GM21515 (cell line): Measurements from ENCODE around the gene CMTM5.
"Not testable (repeated sequence)": the region's sequence is repeated elsewhere in the genome, so short reads cannot be mapped to it uniquely, and the experiment has no call there.

ENCODE experiments used
- ATAC-seq: cut with Tn5 transposase; IDR thresholded peaks from one replicate; pipeline ENCODE4 v1.9.1; 2021; ENCODE audit not compliant: unreplicated experiment

Gene CMTM5

DNA sequence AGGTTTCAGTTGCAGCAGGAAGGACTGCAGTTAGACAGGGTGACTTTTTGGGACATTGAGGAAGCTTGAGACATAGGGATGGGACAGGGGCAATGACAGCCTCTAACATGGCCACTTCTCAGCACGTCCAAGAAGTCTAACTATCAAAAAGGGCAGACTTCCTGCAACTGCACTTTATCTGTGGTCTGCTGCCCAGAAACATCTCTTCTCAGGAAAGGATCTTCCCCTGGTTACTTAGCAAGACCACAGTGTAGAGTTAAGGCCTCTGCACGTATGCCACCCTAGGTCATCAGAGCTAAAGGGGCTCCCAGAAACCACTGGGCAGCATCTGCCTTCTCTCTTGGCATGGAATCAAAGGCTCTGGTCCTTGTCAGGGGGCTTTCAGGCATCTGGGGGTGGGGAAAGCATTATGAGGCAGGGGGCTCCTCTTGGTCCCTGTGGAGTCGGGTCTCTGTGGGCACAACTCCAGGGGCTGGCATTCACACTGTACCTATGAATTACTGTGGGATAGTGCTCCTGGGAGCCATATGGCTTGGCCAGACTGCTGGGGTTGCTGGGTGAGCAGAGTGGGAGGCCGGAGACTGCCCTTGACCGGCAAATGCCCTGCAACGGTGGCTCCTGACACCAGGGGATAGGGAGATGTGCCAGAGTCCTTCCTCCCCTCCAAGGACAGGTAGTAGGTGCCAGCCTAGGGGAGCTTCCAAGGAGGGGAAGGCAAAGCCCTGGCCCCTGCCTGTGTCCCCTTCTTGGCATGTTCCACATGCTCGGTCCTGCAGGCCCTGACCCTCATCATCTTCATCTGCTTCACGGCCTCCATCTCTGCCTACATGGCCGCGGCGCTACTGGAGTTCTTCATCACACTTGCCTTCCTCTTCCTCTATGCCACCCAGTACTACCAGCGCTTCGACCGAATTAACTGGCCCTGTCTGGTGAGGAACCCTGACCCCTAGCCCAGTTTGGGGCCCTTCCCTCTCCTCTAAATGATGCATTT lies 1.0 kb downstream of the CMTM5 start:
- ATAC-seq = no peak

- no peak for ATAC-seq
These were observed 1.9 kb downstream of the CMTM5 start for GRCh38 chr14:23378612-23379220.

DNA sequence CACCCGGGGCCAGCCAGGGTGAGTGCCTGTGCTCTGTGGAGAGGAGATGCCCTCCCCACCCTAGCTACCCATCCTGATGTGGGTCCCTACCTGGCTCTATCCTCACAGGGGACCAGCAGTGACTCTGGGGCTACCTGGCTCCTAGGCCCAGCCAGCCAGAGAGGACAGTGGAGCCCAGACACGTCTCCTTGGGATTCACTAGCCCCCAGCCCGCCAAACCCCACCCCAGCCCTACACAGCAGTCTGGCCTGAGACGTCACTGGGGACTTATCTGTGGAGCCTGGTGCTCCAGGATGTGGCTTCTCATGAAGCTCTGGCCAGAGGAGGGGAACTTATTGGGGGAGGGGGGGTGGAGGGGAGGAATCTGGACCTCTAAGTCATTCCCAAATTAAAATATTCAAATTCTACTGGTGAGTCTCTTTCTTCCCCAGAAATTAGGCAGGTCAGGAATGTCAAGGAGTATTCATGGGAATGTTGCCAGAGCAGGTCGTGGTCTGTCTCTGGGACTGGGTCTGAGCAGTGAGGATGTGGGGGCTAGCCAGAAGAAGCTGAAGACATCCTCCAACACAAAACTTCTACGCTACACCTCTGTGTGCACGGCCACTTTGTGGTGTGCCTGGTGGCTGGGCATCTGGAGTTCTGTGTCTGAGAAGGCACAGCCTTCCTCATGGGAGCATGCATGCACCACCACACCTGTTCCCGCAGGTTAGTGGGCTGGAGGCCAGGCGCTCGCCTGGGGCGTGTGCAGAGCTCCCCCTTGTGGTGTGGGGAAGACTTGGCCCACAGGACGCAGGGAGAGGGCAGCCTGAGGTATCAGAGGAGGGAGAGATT lies 2.7 kb downstream of the CMTM5 start:
- no peak for ATAC-seq

DNA sequence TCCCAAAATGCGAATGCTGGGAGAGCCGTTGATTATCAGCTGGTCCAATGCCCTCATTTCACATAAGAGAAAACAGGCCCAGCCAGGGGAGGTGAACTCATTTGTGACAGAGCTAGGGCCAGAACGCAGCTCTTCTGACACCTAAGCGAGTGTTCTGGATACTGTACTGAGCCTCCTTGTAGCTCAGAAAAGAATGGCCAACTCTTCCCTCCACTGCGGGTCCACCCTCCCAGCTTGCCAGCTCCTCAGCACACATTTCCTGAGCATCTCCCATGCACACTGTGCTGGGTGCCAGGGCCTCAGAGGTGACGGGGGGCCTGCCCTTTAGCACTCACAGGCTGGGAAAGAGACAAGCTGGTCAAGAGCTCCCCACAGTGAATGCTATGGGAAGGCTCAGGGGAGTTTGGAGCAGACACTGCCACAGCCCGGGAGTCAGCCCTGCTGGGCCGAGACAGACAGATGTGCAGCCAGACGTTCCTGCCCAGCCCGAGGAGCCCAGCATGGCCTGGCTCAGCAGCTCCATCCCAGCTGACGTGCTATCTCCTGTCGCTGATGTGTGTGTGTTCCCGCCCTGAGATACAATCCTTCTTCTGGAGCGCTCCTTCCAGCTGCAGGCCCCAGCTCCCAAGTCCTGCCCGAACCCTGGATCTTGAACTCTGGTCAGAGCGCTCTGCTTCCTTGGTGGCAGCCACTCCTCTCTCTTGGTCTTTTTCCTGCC lies 3.5 kb downstream of the CMTM5 start:
- no peak for ATAC-seq

DNA sequence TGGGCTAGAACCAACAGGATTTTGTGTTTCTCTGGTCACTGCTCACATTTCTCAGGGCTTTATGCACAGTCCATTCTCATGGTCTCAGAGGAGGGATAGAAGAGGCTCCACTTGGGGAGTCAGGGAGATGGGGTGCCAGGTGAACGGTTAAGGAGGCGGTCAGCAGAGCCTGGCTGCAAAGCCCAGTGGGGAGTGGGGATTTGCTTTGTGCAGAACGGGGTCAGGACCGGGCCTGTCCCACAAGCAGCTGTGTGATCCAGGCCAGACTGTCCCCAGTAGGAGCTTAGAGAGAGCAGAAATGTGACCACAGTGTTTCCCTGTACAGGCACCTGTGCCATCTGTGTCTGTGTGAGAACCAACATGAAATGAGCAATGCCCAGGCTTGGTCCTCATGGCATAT lies 4.1 kb downstream of the CMTM5 start:
- no peak for ATAC-seq

- ATAC-seq = no peak
These were observed 5.0 kb downstream of the CMTM5 start for GRCh38 chr14:23381871-23382270.

- ATAC-seq = no peak
These were observed 5.4 kb downstream of the CMTM5 start for GRCh38 chr14:23382276-23382675.

GRCh38 chr14:23382731-23383440 lies 6.0 kb downstream of the CMTM5 start:
- ATAC-seq = no peak

DNA sequence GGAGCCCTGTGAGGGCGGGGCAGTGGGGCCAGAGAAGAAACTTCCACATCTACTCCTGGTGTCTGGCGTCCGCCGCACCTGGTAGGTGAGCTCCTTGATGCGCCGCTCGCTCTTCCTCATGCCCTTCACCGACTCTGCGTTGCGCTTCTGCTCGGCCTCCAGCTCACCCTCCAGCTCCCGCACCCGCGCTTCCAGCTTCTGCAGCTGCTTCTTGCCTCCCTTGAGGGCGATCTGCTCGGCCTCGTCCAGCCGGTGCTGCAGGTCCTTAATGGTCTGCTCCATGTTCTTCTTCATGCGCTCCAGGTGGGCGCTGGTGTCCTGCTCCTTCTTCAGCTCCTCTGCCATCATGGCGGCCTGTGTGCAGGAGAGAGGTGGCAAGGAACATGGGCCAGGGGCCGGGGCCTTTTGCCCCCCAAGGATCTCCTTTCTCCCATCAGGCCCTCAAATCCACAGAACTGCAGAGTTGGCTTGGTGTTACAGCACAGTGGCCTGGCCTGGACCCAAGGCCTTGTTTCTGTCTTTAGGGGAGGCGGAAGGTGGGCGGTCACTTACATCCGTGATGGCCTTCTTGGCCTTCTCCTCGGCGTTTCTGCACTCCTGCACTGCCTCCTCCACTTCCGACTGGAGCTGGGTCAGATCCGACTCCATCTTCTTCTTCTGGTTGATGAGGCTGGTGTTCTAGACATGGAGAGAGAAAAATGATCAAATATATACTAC lies 7.7 kb downstream of the CMTM5 start:
- no peak for ATAC-seq

DNA sequence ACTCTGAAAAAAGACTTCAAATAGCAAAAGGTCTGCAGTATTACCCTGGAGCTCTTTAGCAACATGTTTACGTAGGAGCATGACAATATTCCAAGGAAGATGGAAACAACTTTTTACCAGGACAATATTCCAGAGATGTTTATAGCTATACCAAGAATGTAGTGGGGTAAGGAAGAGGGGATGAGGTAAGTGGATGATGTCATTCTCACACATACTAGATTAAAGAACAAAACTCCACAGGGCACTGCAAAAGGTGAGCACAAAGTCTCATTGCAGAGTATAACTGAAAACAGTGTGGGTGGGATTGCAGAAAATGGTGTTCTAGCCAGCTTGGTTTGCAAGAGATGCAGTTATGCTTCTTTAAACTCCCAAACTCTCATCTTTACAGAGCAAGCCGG lies 8.4 kb downstream of the CMTM5 start:
- no peak for ATAC-seq

DNA sequence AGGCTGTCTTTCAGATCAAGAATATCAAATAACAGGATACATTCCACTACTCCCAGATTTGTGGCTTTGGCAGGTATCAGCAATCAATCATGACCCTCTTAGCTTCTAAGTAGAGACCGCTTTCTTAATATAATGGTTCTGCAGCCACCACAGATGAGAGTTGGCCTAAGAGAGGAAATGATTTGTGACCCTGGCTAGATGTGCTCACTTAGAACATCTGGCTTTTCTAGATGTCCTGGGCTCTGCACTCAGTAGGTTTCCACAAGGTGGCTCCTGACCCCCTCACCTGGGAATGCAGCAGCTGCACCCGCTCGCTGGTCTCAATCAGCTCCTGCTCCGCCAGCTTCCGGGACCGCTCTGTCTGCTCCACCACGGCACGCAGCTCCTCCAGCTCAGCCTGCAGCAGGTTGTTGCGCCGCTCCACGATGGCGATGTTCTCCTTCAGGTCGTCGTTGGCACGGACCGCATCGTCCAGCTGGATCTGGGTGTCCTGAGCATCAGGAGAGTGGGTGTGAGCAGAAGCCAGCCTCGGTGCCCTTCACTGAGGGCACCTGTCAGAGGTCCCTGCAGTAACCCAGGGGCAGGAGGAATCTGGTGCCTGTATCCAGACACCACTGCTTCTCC lies 8.9 kb downstream of the CMTM5 start:
- ATAC-seq = no peak

DNA sequence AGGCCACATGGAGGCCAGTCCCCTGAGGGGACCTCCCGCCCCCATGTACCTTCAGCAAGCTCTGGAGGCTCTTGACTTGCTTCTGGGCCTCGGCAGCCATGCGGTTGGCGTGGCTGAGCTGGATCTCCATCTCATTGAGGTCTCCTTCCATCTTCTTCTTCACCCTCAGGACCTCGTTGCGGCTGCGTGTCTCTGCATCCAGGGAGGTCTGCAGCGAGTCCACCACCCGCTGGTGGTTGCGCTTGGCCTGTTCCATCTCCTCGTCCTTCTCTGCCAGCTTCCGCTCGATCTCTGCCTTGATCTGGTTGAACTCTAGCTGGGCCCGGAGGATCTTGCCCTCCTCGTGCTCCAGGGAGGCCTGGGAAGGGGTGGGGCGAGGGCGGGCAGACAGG lies 9.4 kb downstream of the CMTM5 start:
- ATAC-seq = not testable (repeated sequence)

GRCh38 chr14:23386999-23387398 lies 10.2 kb downstream of the CMTM5 start:
- ATAC-seq = no peak

- ATAC-seq = no peak
These were observed 11.4 kb downstream of the CMTM5 start for GRCh38 chr14:23387916-23388882.

DNA sequence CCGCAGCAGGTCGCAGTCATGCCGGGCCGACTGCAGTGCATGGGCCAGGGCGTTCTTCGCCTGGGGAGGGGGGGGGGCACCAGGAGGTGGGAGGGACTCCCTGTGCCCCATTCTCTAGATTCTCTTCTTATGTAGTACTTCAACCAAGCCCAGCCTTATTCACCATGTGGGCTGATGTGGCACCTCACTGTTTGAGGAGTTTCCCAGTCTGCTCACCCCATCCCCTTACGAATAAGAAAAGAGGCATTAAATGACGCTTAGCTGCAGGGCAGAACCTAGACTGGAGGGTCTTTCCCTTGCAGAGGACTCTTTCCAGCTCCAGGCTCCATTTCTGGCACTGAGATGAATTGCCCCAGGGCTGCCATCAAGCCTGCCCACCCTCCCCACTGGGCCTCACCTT lies 12.2 kb downstream of the CMTM5 start:
- ATAC-seq = no peak

- ATAC-seq = no peak
These were observed 12.6 kb downstream of the CMTM5 start for GRCh38 chr14:23389396-23389795.

DNA sequence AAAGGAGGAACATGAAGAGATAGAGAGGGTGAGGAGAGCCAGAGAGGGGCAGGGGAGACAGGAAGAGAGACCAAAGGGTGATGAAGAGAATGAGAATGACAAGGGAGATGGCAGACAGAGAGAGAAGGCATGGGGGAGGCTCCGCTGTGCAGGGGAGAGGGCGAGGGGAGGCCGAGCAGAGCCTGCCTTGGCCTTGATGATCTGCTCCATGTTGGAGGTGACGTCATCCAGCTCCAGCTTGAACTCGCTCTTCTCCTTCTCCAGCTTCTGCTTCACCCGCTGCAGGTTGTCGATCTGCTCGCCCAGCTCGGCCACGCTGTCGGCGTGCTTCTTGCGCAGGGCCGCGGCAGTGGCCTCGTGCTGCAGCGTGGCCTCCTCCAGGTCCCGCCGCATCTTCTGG lies 13.0 kb downstream of the CMTM5 start:
- ATAC-seq = not testable (repeated sequence)

DNA sequence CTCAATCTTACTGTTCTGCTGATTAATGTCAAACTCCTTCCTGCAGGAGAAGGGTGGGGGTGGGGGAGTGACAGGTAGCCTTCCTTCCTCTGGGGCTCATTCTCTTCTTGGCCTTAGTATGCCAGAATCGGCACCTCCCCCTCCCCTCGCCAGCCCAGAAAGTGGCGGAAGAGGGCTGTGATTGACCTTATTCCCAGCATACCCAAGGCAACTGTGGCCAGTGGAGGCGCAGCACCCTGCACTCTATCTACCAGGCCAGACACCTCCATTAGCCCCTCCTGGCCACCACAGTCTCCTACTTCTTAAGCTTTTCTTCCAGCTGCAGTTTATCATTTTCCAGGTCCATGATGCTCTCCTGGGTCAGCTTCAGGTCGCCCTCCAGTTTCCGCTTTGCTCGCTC lies 15.8 kb downstream of the CMTM5 start:
- no peak for ATAC-seq
